ENCODE data around the gene ATP5F1C.

DNA sequence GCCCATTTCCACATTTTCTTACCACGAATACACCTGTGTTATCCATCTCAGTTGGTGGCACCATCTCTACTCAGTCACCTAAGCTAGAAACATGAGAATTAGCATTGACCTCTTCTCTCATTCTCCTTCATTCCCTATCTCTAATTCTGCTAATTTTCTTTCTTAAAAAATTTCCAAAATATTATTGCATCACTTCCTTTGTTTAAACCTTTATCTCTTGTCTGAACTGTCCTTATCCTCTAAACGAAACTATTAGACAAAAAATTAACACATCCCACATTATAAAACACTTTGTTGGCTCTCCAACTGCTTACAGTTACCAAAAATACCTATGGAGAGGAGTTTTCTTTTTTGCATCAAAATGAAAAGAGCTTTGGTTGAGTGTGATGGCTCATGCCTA lies 48.6 kb downstream of the ATP5F1C start:
- no peak for TF ChIP-seq POLR2A (IDR thresholded peaks at IDR 0.05; ENCODE audit: low read depth, low read length)
- TF ChIP-seq EZH2 (IDR thresholded peaks at IDR 0.05; ENCODE audit: borderline replicate concordance, low read depth, low read length, severe bottlenecking), result no peak
- TF ChIP-seq, protein P1, sequence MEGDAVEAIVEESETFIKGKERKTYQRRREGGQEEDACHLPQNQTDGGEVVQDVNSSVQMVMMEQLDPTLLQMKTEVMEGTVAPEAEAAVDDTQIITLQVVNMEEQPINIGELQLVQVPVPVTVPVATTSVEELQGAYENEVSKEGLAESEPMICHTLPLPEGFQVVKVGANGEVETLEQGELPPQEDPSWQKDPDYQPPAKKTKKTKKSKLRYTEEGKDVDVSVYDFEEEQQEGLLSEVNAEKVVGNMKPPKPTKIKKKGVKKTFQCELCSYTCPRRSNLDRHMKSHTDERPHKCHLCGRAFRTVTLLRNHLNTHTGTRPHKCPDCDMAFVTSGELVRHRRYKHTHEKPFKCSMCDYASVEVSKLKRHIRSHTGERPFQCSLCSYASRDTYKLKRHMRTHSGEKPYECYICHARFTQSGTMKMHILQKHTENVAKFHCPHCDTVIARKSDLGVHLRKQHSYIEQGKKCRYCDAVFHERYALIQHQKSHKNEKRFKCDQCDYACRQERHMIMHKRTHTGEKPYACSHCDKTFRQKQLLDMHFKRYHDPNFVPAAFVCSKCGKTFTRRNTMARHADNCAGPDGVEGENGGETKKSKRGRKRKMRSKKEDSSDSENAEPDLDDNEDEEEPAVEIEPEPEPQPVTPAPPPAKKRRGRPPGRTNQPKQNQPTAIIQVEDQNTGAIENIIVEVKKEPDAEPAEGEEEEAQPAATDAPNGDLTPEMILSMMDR (IDR thresholded peaks at IDR 0.05; ENCODE audit: extremely low read depth in 1 of 2, insufficient read depth in 1 of 2, low read depth in 1 of 2, low read length in 2 of 2), result no peak
- no peak for TF ChIP-seq POLR2AphosphoS5 (IDR thresholded peaks at IDR 0.05; ENCODE audit: insufficient read depth, low read depth, low read length)
- TF ChIP-seq MYC (IDR thresholded peaks at IDR 0.05; ENCODE audit: low read depth, low read length), result no peak
